ENCODE data around the gene ENDOV.

- TF ChIP-seq EZH2 (IDR thresholded peaks at IDR 0.05) (no peak), POLR2AphosphoS5 (IDR thresholded peaks at IDR 0.05; ENCODE audit: borderline replicate concordance, low read depth, low read length) (no peak), FOXP2 (optimal IDR thresholded peaks at IDR 0.05; ENCODE audit: control extremely low read depth, extremely low read length, insufficient read depth) (no peak)
Measured at GRCh38 chr17:80473701-80474100, 58.7 kb downstream of the ENDOV start.

Measured in SK-N-MC (cell line).